ENCODE results near the gene DNMBP.
"Not testable (repeated sequence)": the region's sequence is repeated elsewhere in the genome, so short reads cannot be mapped to it uniquely, and the experiment has no call there.

The DNMBP gene

DNA sequence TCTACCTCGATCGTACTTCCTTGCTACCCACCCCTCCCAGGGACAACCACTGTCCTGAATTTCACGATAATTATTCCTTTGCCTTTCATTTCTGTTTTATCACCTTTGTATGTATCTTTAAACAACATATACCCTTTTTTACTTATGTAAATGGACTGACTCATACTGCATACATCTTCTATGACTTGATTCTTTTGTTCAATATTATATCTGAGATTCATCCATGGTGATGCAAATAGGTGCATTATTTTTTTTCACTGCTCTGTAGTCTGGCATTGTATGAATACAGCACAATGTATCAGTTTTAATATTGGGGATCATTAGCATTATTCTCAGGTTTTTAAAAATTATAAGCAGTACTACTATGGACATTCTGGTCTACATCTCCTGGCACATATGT is 157.9 kb downstream of the DNMBP start:
- Histone ChIP-seq H3K27me3 (ENCODE audit: control insufficient read depth, insufficient read depth, low read length) (no peaks in the 10 kb centered on the region), H3K9ac (ENCODE audit: low read length) (no peak overlapping the region), H3K27ac (ENCODE audit: low read depth, low read length) (no peak overlapping the region)

DNA sequence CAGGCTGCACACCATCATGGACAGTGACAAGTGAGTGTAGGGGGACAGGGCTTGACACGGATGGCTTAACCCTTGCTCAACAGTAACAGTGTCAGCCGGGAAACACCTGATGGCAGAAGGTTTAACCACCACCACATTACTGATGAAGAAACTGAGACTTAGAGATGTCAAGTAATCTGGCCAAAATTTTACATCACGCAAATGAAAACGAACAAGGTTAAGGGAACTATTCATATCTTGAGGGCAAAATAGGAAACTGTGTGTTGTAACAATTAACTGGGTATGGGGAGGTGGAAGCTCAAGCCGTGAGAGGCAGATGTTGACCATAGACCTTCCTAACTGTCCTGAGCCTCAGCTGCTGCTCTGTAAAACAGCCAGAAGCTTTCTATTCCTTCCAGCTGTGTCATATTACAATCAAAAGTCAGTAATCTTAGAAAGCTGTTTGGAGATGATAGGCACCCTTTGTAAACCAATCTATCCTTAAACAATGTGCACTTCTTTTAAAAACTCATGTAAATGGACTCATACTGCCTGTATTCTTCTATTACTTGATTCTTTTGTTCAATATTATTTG is 158.9 kb downstream of the DNMBP start:
- Histone ChIP-seq H3K4me1 (ENCODE audit: control insufficient read depth, insufficient read depth, low read length) (no peaks in the 10 kb centered on the region), H3K36me3 (ENCODE audit: control insufficient read depth, insufficient read depth, low read length) (no peaks in the 10 kb centered on the region), H3K4me3 (ENCODE audit: low read length) (no peak overlapping the region), H3K9ac (ENCODE audit: low read length) (no peak overlapping the region), H3K27me3 (ENCODE audit: control insufficient read depth, insufficient read depth, low read length) (no peaks in the 10 kb centered on the region), H3K27ac (ENCODE audit: low read depth, low read length) (no peak overlapping the region)

More for the DNA sequence above, 157.9 kb downstream of the DNMBP start:
- Histone ChIP-seq H3K36me3 (ENCODE audit: control insufficient read depth, insufficient read depth, low read length) (no peaks in the 10 kb centered on the region), H3K4me1 (ENCODE audit: control insufficient read depth, insufficient read depth, low read length) (no peaks in the 10 kb centered on the region), H3K4me3 (ENCODE audit: low read length) (no peak overlapping the region)

DNA sequence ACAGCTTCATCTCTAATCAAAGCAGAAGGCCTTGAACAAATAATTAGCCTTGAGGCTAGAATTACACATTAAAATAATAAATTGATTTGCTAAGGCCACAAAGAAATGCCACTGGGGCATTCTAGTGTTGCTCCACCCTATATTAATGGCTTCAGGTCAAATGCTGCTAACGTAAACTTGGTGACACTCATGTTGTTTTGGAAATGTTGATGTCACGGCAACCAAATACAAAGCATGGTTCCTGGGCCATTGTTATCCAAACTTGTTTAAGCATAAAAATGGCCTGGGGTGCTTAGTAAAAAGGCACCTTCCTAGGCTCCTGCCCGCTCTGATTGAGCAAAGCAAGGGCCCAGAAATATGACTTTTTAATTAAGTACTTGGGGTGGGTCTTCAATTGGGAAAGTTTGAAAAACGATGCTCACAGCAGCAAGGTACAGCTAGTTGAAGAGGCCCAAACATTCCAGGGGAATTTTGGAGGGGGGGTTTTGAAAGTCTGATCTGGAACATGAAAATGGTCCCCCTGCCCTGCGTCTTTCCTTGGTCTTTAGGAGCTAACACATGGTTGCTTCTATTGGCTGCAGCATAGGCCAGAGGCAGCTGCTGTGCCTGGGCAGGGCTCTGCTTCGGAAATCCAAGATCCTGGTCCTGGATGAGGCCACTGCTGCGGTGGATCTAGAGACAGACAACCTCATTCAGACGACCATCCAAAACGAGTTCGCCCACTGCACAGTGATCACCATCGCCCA is 159.6 kb downstream of the DNMBP start:
- no peaks in the 10 kb centered on the region for H3K27me3 ChIP-seq (ENCODE audit: control insufficient read depth, insufficient read depth, low read length)
- no peak overlapping the region for H3K4me3 ChIP-seq (ENCODE audit: low read length)
- no peak overlapping the region for H3K9ac ChIP-seq (ENCODE audit: low read length)
- no peaks in the 10 kb centered on the region for H3K4me1 ChIP-seq (ENCODE audit: control insufficient read depth, insufficient read depth, low read length)
- H3K36me3 ChIP-seq (ENCODE audit: control insufficient read depth, insufficient read depth, low read length), result no peaks in the 10 kb centered on the region
- H3K27ac ChIP-seq (ENCODE audit: low read depth, low read length), result no peak overlapping the region

DNA sequence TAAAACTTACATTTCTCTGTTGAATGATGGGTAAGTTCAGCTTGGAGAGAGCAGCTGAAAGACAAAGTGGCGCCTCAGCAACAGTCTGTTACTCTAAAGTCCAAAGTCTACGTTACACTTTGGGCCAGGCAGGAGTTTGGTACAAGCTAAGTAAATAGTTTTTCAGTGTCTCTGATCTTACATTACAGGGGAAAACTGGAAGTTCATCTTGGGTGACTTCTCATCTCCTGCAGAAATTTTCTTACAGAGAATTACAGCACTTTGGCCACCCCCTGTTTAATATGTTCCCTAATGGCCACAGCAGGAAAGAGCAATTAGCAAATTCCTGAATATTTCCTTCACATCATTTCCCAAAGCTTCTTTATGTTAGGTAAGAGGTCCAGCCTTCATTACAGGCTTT is 160.2 kb downstream of the DNMBP start:
- H3K27me3 ChIP-seq (ENCODE audit: control insufficient read depth, insufficient read depth, low read length), result no peaks in the 10 kb centered on the region
- no peak overlapping the region for H3K4me3 ChIP-seq (ENCODE audit: low read length)
- H3K36me3 ChIP-seq (ENCODE audit: control insufficient read depth, insufficient read depth, low read length), result no peaks in the 10 kb centered on the region
- H3K27ac ChIP-seq (ENCODE audit: low read depth, low read length), result no peak overlapping the region
- H3K9ac ChIP-seq (ENCODE audit: low read length), result no peak overlapping the region
- H3K4me1 ChIP-seq (ENCODE audit: control insufficient read depth, insufficient read depth, low read length), result no peaks in the 10 kb centered on the region

DNA sequence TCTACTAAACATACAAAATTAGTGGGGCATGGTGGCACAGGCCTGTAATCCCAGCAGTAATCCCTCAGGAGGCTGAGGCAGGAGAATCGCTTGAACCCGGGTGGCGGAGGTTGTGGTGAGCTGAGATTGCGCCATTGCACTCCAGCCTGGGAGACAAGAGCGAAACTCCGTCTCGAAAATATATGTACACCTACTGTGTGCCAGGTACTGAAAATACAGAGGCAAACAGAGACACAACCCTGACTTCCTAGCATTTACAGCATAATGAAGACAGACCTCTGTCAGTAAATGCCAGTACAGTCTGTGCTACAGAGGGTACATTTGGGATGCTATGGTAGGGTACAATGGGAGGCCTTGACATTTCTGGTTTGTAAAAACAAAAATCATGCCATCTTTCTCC is 160.7 kb downstream of the DNMBP start:
- no peaks in the 10 kb centered on the region for H3K27me3 ChIP-seq (ENCODE audit: control insufficient read depth, insufficient read depth, low read length)
- no peak overlapping the region for H3K27ac ChIP-seq (ENCODE audit: low read depth, low read length)
- H3K4me3 ChIP-seq (ENCODE audit: low read length), result no peak overlapping the region
- no peak overlapping the region for H3K9ac ChIP-seq (ENCODE audit: low read length)
- no peaks in the 10 kb centered on the region for H3K36me3 ChIP-seq (ENCODE audit: control insufficient read depth, insufficient read depth, low read length)
- H3K4me1 ChIP-seq (ENCODE audit: control insufficient read depth, insufficient read depth, low read length), result no peaks in the 10 kb centered on the region

DNA sequence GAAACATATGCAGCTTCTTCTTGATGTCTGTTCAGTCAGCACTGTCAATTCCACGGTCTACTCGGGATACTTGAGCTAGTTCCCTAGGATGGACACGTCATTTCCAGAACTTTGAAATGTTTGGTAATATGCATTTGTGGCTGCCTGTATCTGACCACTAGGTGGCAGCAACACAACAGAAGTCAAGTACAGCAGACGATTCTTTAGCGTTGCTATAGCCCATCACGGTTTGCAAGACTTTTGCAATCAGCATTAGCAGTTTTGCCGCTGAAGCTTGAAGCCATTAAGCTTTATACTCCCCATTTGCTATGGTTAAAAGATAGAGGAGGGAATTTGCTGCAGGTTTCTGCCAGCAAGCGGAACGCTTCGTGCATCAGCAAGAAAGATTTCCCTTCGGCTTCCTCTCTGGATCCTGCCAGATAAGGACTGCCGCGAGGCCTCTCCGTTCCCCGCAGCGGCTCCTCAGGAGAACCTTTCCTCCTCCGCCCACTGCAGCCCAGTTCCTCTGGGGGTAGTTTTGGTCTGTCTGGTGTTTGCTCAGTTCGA is 163.8 kb downstream of the DNMBP start:
- Histone ChIP-seq H3K27me3 (ENCODE audit: control insufficient read depth, insufficient read depth, low read length) (no peaks in the 10 kb centered on the region), H3K36me3 (ENCODE audit: control insufficient read depth, insufficient read depth, low read length) (no peaks in the 10 kb centered on the region), H3K9ac (ENCODE audit: low read length) (no peak overlapping the region), H3K27ac (ENCODE audit: low read depth, low read length) (no peak overlapping the region), H3K4me3 (ENCODE audit: low read length) (peak overlapping the region; percentile 55), H3K4me1 (ENCODE audit: control insufficient read depth, insufficient read depth, low read length) (no peaks in the 10 kb centered on the region)

DNA sequence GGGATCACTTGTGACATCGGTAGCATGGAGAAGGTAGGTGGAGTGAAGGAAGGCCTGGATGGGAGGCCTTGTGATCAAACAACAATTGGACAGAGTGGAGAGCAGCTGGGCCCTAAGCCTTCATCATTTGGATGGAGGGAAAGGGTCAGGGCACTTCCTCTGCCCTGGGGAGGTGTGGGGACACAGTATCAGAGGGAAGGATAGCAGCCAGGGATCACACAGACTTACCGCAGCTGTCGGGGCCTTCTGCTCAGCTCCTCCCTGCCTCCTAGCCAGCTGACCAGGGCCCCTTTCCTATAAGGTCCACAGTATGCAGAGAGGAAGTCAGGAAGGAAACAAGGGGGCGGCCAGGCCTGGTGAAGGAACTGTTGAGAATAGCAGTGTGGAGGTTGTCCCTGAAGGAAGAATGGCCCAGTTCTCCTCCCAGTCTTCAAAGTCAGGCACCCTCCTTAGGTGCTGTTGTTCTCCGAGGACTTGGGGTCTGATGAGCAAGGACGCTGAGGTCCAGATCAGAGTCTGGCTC is 165.3 kb downstream of the DNMBP start:
- Histone ChIP-seq H3K4me1 (ENCODE audit: control insufficient read depth, insufficient read depth, low read length) (no peaks in the 10 kb centered on the region), H3K27me3 (ENCODE audit: control insufficient read depth, insufficient read depth, low read length) (no peaks in the 10 kb centered on the region), H3K4me3 (ENCODE audit: low read length) (no peak overlapping the region), H3K36me3 (ENCODE audit: control insufficient read depth, insufficient read depth, low read length) (no peaks in the 10 kb centered on the region), H3K27ac (ENCODE audit: low read depth, low read length) (no peak overlapping the region), H3K9ac (ENCODE audit: low read length) (no peak overlapping the region)

DNA sequence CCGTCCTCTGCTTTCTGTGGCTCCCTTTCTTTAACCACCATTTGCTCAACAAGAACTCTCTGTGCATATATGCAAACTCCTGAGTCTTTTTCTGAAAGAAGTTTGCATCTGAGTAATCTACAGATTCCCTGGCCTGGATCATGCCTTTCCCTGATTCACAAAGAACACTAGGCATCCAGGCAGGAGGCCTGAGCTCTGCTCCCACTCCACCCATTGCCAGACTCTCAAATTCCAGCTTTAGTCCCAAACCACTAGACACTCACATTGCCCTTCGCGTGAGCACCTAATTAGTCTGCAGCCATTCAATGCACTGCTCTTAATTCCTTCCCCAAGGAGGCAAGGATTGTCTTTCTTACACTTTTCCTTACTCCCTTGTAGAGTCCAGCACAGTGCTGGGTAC is 166.4 kb downstream of the DNMBP start:
- Histone ChIP-seq H3K27me3 (ENCODE audit: control insufficient read depth, insufficient read depth, low read length) (no peaks in the 10 kb centered on the region), H3K36me3 (ENCODE audit: control insufficient read depth, insufficient read depth, low read length) (no peaks in the 10 kb centered on the region), H3K4me3 (ENCODE audit: low read length) (no peak overlapping the region), H3K27ac (ENCODE audit: low read depth, low read length) (no peak overlapping the region), H3K9ac (ENCODE audit: low read length) (no peak overlapping the region), H3K4me1 (ENCODE audit: control insufficient read depth, insufficient read depth, low read length) (no peaks in the 10 kb centered on the region)

DNA sequence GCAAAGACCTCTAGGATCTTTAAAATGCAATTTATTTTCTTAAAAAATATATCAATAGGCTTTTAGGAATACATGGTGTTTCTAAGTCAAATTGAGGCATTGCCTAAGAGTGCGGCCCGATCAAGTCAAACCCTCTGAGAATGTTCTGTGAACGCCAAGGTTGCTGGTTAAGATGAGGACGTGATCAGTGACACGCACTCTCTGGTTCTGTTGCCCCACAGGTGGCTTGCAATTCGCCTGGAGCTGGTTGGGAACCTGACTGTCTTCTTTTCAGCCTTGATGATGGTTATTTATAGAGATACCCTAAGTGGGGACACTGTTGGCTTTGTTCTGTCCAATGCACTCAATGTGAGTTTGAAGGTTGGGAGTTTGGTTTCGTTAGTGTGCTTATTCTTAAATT is 168.0 kb downstream of the DNMBP start:
- no peaks in the 10 kb centered on the region for H3K27me3 ChIP-seq (ENCODE audit: control insufficient read depth, insufficient read depth, low read length)

DNA sequence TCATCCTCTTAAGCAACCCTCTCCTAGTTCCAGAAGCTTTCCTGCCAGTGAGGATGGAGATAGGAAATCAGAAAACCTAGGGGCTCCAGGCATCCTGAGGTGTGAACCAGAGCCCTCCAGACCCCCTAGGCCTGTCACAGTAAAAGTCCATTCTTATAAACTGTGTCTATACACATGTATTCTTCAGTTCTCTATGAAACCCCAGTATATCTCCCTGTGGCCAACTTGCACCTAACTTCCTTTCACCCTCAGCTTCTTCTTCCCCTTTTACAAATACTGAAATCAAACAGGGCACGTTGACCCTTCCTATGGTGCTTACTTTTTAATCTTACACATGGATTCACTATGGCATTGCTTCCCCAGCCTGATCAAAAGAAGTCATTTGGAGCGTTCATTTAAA is 168.9 kb downstream of the DNMBP start:
- H3K4me3 ChIP-seq (ENCODE audit: low read length); H3K9ac ChIP-seq (ENCODE audit: low read length); H3K36me3 ChIP-seq (ENCODE audit: control insufficient read depth, insufficient read depth, low read length); H3K4me1 ChIP-seq (ENCODE audit: control insufficient read depth, insufficient read depth, low read length); H3K27ac ChIP-seq (ENCODE audit: low read depth, low read length); H3K27me3 ChIP-seq (ENCODE audit: control insufficient read depth, insufficient read depth, low read length): not testable (repeated sequence)

More for the DNA sequence above, 168.0 kb downstream of the DNMBP start:
- H3K4me1 ChIP-seq (ENCODE audit: control insufficient read depth, insufficient read depth, low read length), result no peaks in the 10 kb centered on the region
- no peak overlapping the region for H3K27ac ChIP-seq (ENCODE audit: low read depth, low read length)
- no peak overlapping the region for H3K4me3 ChIP-seq (ENCODE audit: low read length)
- no peak overlapping the region for H3K9ac ChIP-seq (ENCODE audit: low read length)
- H3K36me3 ChIP-seq (ENCODE audit: control insufficient read depth, insufficient read depth, low read length), result no peaks in the 10 kb centered on the region

DNA sequence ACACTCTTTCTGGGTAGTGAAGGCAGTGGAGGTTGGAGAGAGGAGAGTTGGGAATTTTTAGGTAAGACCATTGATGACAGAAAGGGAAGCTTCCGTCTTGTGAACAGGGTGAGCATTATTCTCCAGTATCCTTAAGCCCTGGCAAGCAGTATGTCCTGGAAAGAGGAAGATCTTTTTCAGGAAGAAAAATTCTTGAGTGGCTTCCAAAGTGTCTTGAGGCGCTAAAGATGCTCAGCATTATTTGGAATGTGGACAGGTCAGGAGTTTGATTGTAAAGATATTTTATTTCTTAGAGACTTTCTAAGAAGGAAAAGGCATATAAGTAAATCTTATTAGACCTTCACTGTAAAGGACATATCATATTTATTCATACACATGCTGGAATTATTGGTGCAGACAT is 173.0 kb downstream of the DNMBP start:
- H3K4me1 ChIP-seq (ENCODE audit: control insufficient read depth, insufficient read depth, low read length), result no peaks in the 10 kb centered on the region
- no peak overlapping the region for H3K9ac ChIP-seq (ENCODE audit: low read length)
- H3K27me3 ChIP-seq (ENCODE audit: control insufficient read depth, insufficient read depth, low read length), result no peaks in the 10 kb centered on the region
- H3K4me3 ChIP-seq (ENCODE audit: low read length), result no peak overlapping the region
- no peak overlapping the region for H3K27ac ChIP-seq (ENCODE audit: low read depth, low read length)
- H3K36me3 ChIP-seq (ENCODE audit: control insufficient read depth, insufficient read depth, low read length), result no peaks in the 10 kb centered on the region

DNA sequence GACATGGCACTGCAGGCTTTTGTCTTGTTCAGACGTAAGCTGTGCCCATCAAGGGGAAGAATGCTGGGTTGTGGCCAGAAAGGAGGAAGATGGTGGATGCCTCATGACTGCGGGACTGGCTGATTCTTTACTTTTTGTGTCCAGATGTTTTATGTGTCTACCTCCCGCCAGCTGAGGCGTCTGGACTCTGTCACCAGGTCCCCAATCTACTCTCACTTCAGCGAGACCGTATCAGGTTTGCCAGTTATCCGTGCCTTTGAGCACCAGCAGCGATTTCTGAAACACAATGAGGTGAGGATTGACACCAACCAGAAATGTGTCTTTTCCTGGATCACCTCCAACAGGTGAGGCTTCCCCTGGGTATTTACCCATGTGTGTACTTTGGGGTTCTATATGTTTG is 173.8 kb downstream of the DNMBP start:
- Histone ChIP-seq H3K9ac (ENCODE audit: low read length) (no peak overlapping the region), H3K27ac (ENCODE audit: low read depth, low read length) (no peak overlapping the region), H3K36me3 (ENCODE audit: control insufficient read depth, insufficient read depth, low read length) (no peaks in the 10 kb centered on the region), H3K4me3 (ENCODE audit: low read length) (no peak overlapping the region), H3K27me3 (ENCODE audit: control insufficient read depth, insufficient read depth, low read length) (no peaks in the 10 kb centered on the region), H3K4me1 (ENCODE audit: control insufficient read depth, insufficient read depth, low read length) (no peaks in the 10 kb centered on the region)

DNA sequence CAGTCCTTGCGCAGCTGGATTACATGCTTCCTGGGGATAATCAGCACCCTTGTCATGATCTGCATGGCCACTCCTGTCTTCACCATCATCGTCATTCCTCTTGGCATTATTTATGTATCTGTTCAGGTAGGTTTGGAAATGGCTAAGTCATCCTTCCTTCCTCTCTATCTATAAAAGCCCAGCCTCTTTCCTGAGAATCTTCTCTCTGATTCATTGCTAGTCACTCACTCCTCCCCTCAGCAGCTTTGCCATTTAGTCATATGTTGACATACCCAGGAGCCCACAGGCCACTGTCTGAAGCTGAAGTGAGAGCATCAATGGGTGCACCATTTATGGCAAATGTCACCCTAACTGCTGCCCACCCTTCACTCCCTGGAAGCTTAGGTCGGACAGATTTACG is 175.3 kb downstream of the DNMBP start:
- Histone ChIP-seq H3K27ac (ENCODE audit: low read depth, low read length) (no peak overlapping the region), H3K36me3 (ENCODE audit: control insufficient read depth, insufficient read depth, low read length) (no peaks in the 10 kb centered on the region), H3K4me1 (ENCODE audit: control insufficient read depth, insufficient read depth, low read length) (no peaks in the 10 kb centered on the region), H3K4me3 (ENCODE audit: low read length) (no peak overlapping the region), H3K27me3 (ENCODE audit: control insufficient read depth, insufficient read depth, low read length) (no peaks in the 10 kb centered on the region), H3K9ac (ENCODE audit: low read length) (no peak overlapping the region)
